IPS-18a (cell line): ENCODE data around the gene ABCA9.

Experiments
- H3K27ac ChIP-seq: one replicate; pipeline ENCODE4 v1.5.1; 2013; ENCODE audit warnings: low read length
- H3K27me3 ChIP-seq: one replicate; pipeline ENCODE4 v1.6.1; 2013; ENCODE audit warnings: mild to moderate bottlenecking, low read length; ENCODE audit not compliant: control insufficient read depth, insufficient read depth
- H3K36me3 ChIP-seq: one replicate; pipeline ENCODE4 v1.6.1; 2013; ENCODE audit warnings: low read depth, low read length; ENCODE audit not compliant: control insufficient read depth
- H3K4me1 ChIP-seq: one replicate; pipeline ENCODE4 v1.6.1; 2013; ENCODE audit warnings: low read depth, low read length; ENCODE audit not compliant: control insufficient read depth
- H3K4me3 ChIP-seq: one replicate; pipeline ENCODE4 v1.5.1; 2013; ENCODE audit warnings: low read length
- H3K9ac ChIP-seq: one replicate; pipeline ENCODE4 v1.6.1; 2013; ENCODE audit warnings: mild to moderate bottlenecking, low read length, moderate library complexity
- H3K9me3 ChIP-seq: one replicate; pipeline ENCODE4 v1.6.1; 2013; ENCODE audit warnings: low read depth, low read length; ENCODE audit not compliant: control insufficient read depth

ABCA9 gene

DNA sequence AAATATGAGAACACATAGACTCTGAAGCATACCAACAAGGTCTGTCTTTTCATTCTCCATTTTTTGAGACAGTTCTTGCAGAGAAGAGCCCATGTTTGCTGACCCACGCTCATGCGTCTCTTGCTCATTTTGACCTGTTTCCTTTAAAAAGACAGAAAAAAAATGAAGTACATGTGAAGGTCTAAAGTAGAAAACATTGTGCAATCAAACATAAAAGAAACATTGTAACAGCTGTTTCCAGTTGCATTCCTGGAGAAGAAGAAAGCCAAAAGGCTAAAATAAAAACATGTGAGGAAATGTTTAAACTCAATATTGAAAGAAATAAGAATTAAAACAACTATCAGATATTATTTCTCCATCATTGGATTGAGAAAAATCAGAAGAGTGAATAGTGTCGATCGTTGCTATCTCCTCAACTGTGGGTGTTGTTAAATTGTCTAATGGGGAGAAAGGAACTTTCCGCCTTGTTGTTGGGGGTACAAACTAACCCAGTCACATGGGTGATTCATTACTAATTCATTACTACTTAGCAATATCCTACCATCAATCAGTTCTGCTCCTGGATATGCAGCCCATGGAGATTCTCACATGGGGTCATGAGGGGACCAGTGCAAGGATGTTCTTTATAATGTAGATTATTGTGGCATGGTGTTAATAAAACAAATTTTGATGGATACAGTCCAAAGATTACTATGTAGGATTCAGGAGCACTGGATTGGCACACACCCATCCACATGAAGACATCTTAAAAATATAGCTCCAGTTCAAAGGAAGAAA lies 9.5 kb downstream of the ABCA9 start:
- no peaks in the 10 kb centered on the region for H3K9me3 ChIP-seq
- no peak overlapping the region for H3K27ac ChIP-seq
- no peaks in the 10 kb centered on the region for H3K36me3 ChIP-seq
- H3K4me3 ChIP-seq = no peak overlapping the region
- H3K4me1 ChIP-seq = no peaks in the 10 kb centered on the region
- H3K9ac ChIP-seq = no peak overlapping the region
- H3K27me3 ChIP-seq = no peaks in the 10 kb centered on the region

DNA sequence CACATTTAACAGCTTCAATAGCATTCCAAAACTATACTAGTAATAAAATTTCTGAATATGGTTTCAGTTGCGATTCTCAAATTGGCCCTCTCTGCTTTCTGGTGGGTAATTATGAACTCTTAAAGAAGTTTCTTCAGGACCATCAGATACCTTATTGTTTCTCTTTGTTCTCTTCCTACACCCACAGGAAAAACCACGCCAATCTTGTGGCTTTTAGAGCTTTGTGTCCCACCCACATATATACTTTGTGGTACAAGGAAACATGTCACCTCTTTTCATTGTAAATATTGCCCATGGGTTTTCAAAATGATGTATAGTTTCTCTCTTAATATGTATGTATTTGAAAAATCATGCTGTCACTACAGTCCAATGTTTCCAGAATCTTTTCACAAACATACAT lies 12.1 kb downstream of the ABCA9 start:
- Histone ChIP-seq H3K4me1 (no peaks in the 10 kb centered on the region), H3K36me3 (no peaks in the 10 kb centered on the region), H3K27ac (no peak overlapping the region), H3K9me3 (no peaks in the 10 kb centered on the region), H3K4me3 (no peak overlapping the region), H3K9ac (no peak overlapping the region), H3K27me3 (no peaks in the 10 kb centered on the region)

DNA sequence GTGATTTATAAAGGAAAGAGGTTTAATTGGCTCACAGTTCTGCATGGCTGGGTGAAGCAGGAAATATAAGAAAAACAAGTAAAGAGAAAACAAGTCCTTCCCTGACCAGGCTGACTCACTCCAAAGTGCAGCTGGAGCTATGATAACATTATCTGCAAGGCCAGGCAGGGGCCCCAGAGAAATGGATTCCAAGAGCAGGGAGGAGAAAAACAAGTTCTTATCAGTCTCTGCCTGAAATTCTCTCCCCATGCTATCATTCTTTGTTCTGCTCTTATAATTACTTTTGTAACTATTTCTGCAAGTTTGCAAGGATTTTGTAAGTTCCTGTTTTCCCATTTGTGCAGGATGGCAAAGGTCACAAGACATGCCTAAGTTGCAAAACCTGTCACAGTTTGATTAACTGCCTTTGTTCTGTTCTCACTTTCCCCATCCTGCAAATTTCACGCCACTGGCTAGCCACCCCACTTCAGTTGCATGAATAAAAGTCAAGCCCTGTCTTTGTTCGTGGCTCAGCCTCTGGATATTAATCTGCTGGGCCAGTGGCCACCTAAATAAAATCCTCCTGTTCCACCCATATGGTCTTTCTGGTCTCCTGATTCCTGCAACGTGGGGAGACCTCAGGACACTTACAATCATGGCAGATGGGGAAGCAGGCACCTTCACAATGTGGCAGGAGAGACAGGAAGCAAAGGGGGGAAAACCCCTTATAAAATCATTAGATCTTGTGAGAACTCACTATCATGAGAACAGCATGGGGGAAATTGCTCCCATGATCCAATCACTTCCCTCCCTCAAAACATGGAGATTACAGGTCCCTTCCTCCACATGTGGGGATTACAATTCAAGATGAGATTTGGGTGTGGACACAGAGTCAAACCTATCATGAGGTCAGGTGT lies 13.1 kb downstream of the ABCA9 start:
- Histone ChIP-seq H3K27ac (no peak overlapping the region), H3K9ac (no peak overlapping the region), H3K9me3 (no peaks in the 10 kb centered on the region), H3K27me3 (no peaks in the 10 kb centered on the region), H3K4me1 (no peaks in the 10 kb centered on the region), H3K4me3 (no peak overlapping the region), H3K36me3 (no peaks in the 10 kb centered on the region)

DNA sequence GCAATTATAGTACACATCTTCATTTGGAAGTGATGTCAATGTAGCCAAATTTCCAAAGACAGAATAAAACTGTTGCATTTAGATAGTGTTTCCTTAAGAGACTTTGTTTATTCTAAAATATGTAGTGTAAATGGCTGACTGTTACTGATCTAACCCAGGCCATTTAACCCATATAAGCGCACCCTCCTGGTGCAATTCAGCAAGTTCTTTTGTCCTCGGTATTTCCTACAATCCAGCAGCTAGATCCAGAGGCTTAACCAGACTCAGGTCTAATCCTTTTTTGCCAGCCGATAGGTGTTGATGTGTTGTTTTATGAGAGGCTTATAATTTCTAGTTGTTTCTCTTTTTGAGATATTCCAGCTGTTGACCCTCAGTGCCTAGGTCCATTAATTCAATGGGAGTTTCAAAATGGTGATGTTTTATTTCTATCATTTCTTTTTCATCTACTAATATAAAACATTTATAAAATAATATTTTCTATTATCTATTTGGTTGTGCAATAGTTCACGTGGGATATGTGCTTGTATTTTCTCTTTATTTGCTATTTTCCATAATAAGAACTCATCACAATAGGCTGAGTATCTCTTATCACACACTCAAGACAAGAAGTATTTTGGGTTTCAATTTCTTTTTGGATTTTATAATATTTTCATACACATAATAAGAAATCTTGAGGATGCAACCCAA lies 14.5 kb downstream of the ABCA9 start:
- Histone ChIP-seq H3K36me3 (no peaks in the 10 kb centered on the region), H3K9me3 (no peaks in the 10 kb centered on the region), H3K4me3 (no peak overlapping the region), H3K27ac (no peak overlapping the region), H3K27me3 (no peaks in the 10 kb centered on the region), H3K9ac (no peak overlapping the region), H3K4me1 (no peaks in the 10 kb centered on the region)

DNA sequence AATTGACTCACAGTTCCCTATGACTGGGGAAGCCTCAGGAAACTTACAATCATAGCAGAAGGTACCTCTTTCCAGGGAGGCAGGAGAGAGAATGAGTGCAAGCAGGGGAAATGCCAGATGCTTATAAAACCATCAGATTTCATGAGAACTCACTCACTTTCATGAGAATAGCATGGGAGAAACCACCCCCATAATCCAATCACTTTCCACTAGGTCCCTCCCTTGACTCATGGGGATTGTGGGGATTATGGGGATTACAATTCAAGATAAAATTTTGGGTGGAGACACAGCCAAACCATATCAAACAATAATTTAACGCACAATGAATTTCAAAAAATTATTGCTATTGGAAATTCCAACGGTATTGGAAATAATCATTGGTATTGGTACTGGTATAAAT lies 15.1 kb downstream of the ABCA9 start:
- no peaks in the 10 kb centered on the region for H3K4me1 ChIP-seq
- H3K36me3 ChIP-seq = no peaks in the 10 kb centered on the region
- no peak overlapping the region for H3K9ac ChIP-seq
- no peaks in the 10 kb centered on the region for H3K9me3 ChIP-seq
- H3K27ac ChIP-seq = no peak overlapping the region
- H3K4me3 ChIP-seq = no peak overlapping the region
- no peaks in the 10 kb centered on the region for H3K27me3 ChIP-seq

DNA sequence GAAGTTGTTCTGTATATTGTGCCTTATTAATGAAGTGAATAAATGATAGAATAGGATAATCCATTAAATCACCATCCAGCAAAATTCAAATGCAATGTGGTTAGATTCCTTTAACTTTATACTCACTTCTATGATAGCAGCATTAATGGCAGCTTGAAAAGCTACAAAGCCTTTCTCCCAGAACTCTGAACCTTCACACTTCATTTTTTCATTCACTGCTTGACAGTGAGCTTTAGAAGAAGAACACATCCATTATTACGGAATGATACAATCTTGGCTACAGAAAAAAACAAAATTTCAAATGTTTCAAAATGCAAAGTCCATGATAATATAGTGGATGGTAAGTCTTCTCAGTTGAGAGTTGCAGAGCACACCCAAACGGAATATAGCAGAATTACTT lies 16.4 kb downstream of the ABCA9 start:
- no peaks in the 10 kb centered on the region for H3K4me1 ChIP-seq
- no peaks in the 10 kb centered on the region for H3K9me3 ChIP-seq
- H3K4me3 ChIP-seq = no peak overlapping the region
- no peaks in the 10 kb centered on the region for H3K27me3 ChIP-seq
- no peak overlapping the region for H3K9ac ChIP-seq
- H3K36me3 ChIP-seq = no peaks in the 10 kb centered on the region
- H3K27ac ChIP-seq = no peak overlapping the region

DNA sequence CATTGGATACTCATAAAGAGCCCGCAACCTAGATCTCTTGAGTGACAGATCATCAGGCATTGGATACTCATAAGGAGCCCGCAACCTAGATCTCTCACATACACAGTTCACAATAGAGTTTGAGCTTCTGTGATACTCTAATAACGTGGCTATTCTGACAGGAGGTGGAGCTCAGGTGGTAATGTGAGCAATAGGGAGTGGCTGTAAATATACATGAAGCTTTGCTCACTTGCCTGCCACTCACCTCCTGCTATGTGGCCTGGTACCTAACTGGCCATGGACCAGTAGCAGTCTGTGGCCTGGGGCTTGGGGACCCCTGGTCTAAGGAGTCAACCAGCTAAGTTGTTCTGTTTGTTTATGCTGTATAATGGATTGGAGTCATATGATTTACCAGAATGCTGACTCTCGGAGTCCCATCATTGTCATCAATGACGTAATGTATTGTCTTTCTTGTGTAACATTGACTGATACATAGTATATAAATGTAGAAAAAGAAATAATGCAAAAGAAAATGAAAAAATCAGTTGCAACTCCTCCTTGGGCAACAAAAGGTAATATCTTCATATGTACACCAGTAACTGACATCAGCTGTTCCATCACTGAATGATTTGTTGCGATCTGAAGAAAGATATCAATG lies 17.5 kb downstream of the ABCA9 start:
- Histone ChIP-seq H3K9me3 (no peaks in the 10 kb centered on the region), H3K4me3 (no peak overlapping the region), H3K27me3 (no peaks in the 10 kb centered on the region), H3K9ac (no peak overlapping the region), H3K27ac (no peak overlapping the region), H3K36me3 (no peaks in the 10 kb centered on the region), H3K4me1 (no peaks in the 10 kb centered on the region)

DNA sequence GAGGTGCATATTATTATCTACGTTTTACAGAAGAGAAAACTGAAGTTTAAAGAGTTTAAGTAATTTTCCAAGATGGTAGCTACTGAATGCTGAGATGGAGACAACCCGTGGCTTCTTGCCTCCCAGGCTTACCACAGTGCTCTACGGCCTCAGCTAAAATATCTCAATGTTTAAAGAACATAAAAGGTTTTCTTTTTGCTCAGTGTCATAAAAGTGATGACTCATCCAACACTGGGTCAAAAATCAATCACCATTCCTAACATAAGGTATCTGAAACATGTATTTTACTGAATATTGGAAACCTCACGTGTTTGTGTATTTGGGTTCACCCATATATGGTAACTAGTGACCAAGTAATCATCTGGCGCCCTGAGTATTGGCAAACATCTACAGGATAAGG lies 18.4 kb downstream of the ABCA9 start:
- no peaks in the 10 kb centered on the region for H3K27me3 ChIP-seq
- no peaks in the 10 kb centered on the region for H3K4me1 ChIP-seq
- no peak overlapping the region for H3K9ac ChIP-seq
- no peaks in the 10 kb centered on the region for H3K9me3 ChIP-seq
- no peak overlapping the region for H3K4me3 ChIP-seq
- H3K27ac ChIP-seq = no peak overlapping the region
- H3K36me3 ChIP-seq = no peaks in the 10 kb centered on the region

DNA sequence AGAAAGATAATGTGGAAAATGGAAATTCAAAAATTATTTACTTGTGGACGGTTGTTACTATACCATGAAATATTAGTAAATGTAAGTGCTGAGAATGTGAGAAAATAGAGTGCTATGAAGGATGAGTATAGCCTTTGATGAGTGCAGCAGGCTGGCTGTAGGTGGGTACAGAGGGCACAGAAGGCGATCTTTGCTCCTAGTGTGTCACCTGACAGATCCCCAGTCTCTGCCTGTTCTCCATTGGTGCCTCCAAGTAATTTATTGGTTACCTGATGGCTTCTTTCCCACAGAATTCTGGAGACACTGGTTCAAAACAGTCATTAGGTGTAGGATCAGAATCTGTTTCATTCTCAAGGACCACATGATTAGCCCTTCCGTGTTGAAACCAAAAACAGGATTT lies 28.9 kb downstream of the ABCA9 start:
- Histone ChIP-seq H3K4me3 (no peak overlapping the region), H3K9ac (no peak overlapping the region), H3K27ac (no peak overlapping the region), H3K36me3 (no peaks in the 10 kb centered on the region), H3K4me1 (no peaks in the 10 kb centered on the region), H3K27me3 (no peaks in the 10 kb centered on the region), H3K9me3 (no peaks in the 10 kb centered on the region)

DNA sequence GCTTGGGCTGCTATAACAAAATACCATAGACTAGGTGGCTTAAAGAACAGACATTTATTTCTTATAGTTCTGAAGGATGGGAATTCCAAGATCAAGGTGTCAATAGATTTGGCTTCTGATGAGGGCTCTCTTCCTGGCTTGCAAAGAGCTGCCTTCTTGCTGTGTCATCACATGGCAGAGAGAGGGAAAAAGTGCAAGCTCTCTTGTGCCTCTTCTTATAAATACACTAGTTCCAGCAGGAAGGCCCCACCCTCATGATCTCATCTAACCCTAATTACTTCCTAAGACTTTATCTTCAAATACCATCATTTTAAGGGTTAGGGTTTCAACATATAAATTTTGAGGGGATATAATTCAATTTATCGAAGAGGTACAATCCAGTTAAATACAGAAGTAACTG lies 30.6 kb downstream of the ABCA9 start:
- Histone ChIP-seq H3K36me3 (no peaks in the 10 kb centered on the region), H3K9ac (no peak overlapping the region), H3K4me1 (no peaks in the 10 kb centered on the region), H3K4me3 (no peak overlapping the region), H3K9me3 (no peaks in the 10 kb centered on the region), H3K27me3 (no peaks in the 10 kb centered on the region), H3K27ac (no peak overlapping the region)

DNA sequence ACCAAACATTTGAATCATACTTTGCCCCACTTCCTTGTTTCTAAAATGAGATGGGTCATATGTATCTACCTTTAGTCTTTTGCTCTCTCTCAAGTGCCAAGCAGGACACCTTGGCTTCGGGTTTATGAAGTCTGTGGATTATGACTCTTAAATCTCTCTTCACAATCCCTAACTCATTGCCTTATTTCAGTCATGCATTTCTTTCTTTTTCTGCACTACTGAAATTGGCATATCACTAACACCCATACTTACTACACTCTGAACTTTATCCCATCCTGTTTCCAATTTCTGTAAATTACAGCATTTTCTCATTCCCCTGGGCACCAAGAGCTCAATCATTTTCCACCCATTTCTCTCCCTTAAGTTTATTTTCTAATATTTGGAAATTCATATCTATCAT lies 42.0 kb downstream of the ABCA9 start:
- H3K4me1 ChIP-seq = no peaks in the 10 kb centered on the region
- H3K27ac ChIP-seq = no peak overlapping the region
- no peaks in the 10 kb centered on the region for H3K27me3 ChIP-seq
- no peaks in the 10 kb centered on the region for H3K36me3 ChIP-seq
- H3K9ac ChIP-seq = no peak overlapping the region
- H3K4me3 ChIP-seq = no peak overlapping the region
- no peaks in the 10 kb centered on the region for H3K9me3 ChIP-seq
